H9 (cell line): ENCODE results near the gene ACTL6B. TPM values are rescaled to one million over a fixed set of nuclear protein-coding genes. Genes with fewer than 3 reads are reported as not detected.

Experiments used
- DNase-seq: peaks from one replicate; pipeline ENCODE4 v3.0.0-alpha.2; 2017
- H2AFZ ChIP-seq: one replicate; pipeline ENCODE4 v1.6.1; 2013; ENCODE audit warnings: mild to moderate bottlenecking, low read length, control low read depth, moderate library complexity
- H2AK5ac ChIP-seq: 2 replicates; pipeline ENCODE4 v1.6.1; 2013; ENCODE audit warnings: low read length, control low read depth, mixed read lengths; ENCODE audit not compliant: insufficient read length
- H2BK120ac ChIP-seq: one replicate; pipeline ENCODE4 v1.6.1; 2013; ENCODE audit warnings: low read depth, mild to moderate bottlenecking, low read length, control low read depth, inconsistent platforms; ENCODE audit not compliant: poor library complexity, severe bottlenecking
- H2BK12ac ChIP-seq: 2 replicates; pipeline ENCODE4 v1.6.1; 2013; ENCODE audit warnings: low read length, control low read depth, mixed read lengths, low read depth; ENCODE audit not compliant: insufficient read length
- H2BK15ac ChIP-seq: 2 replicates; pipeline ENCODE4 v1.6.1; 2013; ENCODE audit warnings: low read depth, low read length, control low read depth
- H2BK20ac ChIP-seq: one replicate; pipeline ENCODE4 v1.6.1; 2013; ENCODE audit warnings: low read depth, mild to moderate bottlenecking, low read length, control low read depth, inconsistent platforms; ENCODE audit not compliant: poor library complexity, severe bottlenecking
- H2BK5ac ChIP-seq: 2 replicates; pipeline ENCODE4 v1.6.1; 2013; ENCODE audit warnings: low read length, control low read depth, mixed read lengths; ENCODE audit not compliant: insufficient read length
- H3K14ac ChIP-seq: 2 replicates; pipeline ENCODE4 v1.6.1; 2013; ENCODE audit warnings: low read length, control low read depth; ENCODE audit not compliant: insufficient read depth
- H3K18ac ChIP-seq: 2 replicates; pipeline ENCODE4 v1.6.1; 2013; ENCODE audit warnings: low read depth, mild to moderate bottlenecking, mixed read lengths, low read length, control low read depth; ENCODE audit not compliant: insufficient read length
- H3K23ac ChIP-seq: 2 replicates; pipeline ENCODE4 v1.6.1; 2013; ENCODE audit warnings: low read length, control low read depth, mixed read lengths, low read depth; ENCODE audit not compliant: insufficient read length
- H3K23me2 ChIP-seq: 2 replicates; pipeline ENCODE4 v1.6.1; 2013; ENCODE audit warnings: low read depth, mild to moderate bottlenecking, mixed read lengths, low read length, control low read depth; ENCODE audit not compliant: insufficient read length, poor library complexity, severe bottlenecking
- H3K27ac ChIP-seq: 2 replicates; pipeline ENCODE4 v1.5.1; 2013; ENCODE audit warnings: low read length, control low read depth, mixed read lengths, low read depth; ENCODE audit not compliant: insufficient read length
- H3K27me3 ChIP-seq: 2 replicates; pipeline ENCODE4 v1.6.1; 2013; ENCODE audit warnings: low read length, control low read depth, inconsistent platforms; ENCODE audit not compliant: insufficient read depth
- H3K4ac ChIP-seq: 2 replicates; pipeline ENCODE4 v1.6.1; 2013; ENCODE audit warnings: low read depth, mild to moderate bottlenecking, control low read depth, inconsistent platforms, low read length, moderate library complexity
- H3K4me1 ChIP-seq: 2 replicates; pipeline ENCODE4 v1.6.1; 2013; ENCODE audit warnings: low read length, control low read depth, inconsistent platforms; ENCODE audit not compliant: insufficient read depth
- H3K4me2 ChIP-seq: 2 replicates; pipeline ENCODE4 v1.6.1; 2013; ENCODE audit warnings: low read length, control low read depth, mixed read lengths; ENCODE audit not compliant: insufficient read length, insufficient read depth
- H3K56ac ChIP-seq: 2 replicates; pipeline ENCODE4 v1.6.1; 2013; ENCODE audit warnings: low read depth, mild to moderate bottlenecking, mixed read lengths, low read length, control low read depth; ENCODE audit not compliant: insufficient read length
- H3K79me1 ChIP-seq: 2 replicates; pipeline ENCODE4 v1.6.1; 2013; ENCODE audit warnings: low read depth, mild to moderate bottlenecking, moderate library complexity, low read length, control low read depth, inconsistent platforms; ENCODE audit not compliant: insufficient read depth, poor library complexity, severe bottlenecking
- H3K79me2 ChIP-seq: 2 replicates; pipeline ENCODE4 v1.6.1; 2013; ENCODE audit warnings: low read length, control low read depth, inconsistent platforms; ENCODE audit not compliant: insufficient read depth
- H3K9ac ChIP-seq: 2 replicates; pipeline ENCODE4 v1.6.1; 2013; ENCODE audit warnings: low read length, control low read depth, mixed read lengths; ENCODE audit not compliant: insufficient read length; ENCODE audit errors: extremely low read depth
- H3K9me3 ChIP-seq: one replicate; pipeline ENCODE4 v1.6.1; 2013; ENCODE audit warnings: low read depth, low read length, inconsistent platforms; ENCODE audit not compliant: control insufficient read depth
- H3T11ph ChIP-seq: one replicate; pipeline ENCODE4 v1.6.1; 2013; ENCODE audit warnings: mild to moderate bottlenecking, low read length, control low read depth, inconsistent platforms
- H4K20me1 ChIP-seq: one replicate; pipeline ENCODE4 v1.6.1; 2013; ENCODE audit not compliant: control insufficient read depth, insufficient read length, insufficient read depth
- H4K5ac ChIP-seq: 2 replicates; pipeline ENCODE4 v1.6.1; 2013; ENCODE audit warnings: low read depth, mild to moderate bottlenecking, mixed read lengths, low read length, control low read depth; ENCODE audit not compliant: insufficient read length
- H4K8ac ChIP-seq: replicated peaks from 2 replicates; pipeline ENCODE4 v1.6.1; 2013; ENCODE audit warnings: low read length, control low read depth, mixed read lengths, low read depth; ENCODE audit not compliant: insufficient read length
- H4K91ac ChIP-seq: 2 replicates; pipeline ENCODE4 v1.6.1; 2013; ENCODE audit warnings: low read depth, mild to moderate bottlenecking, moderate library complexity, mixed read lengths, low read length, control low read depth; ENCODE audit not compliant: insufficient read length
- H3K27ac Mint-ChIP-seq, 3 experiments: 2 replicates in 2 of 3; 3 replicates in 1 of 3; pipeline ENCODE4 v1.8.0; 2020 to 2021; ENCODE audit warnings: mixed read lengths in 3 of 3, mild to moderate bottlenecking in 1 of 3, moderate library complexity in 1 of 3
- H3K27me3 Mint-ChIP-seq: 2 replicates; pipeline ENCODE4 v1.8.0; 2021; ENCODE audit warnings: low read depth, mild to moderate bottlenecking, moderate library complexity, mixed read lengths
- H3K36me3 Mint-ChIP-seq, 3 experiments: 2 replicates in 2 of 3; 3 replicates in 1 of 3; pipeline ENCODE4 v1.8.0; 2020 to 2021; ENCODE audit warnings: low read depth in 3 of 3, mixed read lengths in 3 of 3; ENCODE audit not compliant: insufficient read depth in 1 of 3
- H3K4me1 Mint-ChIP-seq, 2 experiments: 2 replicates each; pipeline ENCODE4 v1.8.0; 2020; ENCODE audit warnings: mixed read lengths in 2 of 2
- H3K4me3 Mint-ChIP-seq, 2 experiments: 2 replicates in 1 of 2; 3 replicates in 1 of 2; pipeline ENCODE4 v1.8.0; 2020 to 2021; ENCODE audit warnings: mild to moderate bottlenecking in 2 of 2, mixed read lengths in 2 of 2, moderate library complexity in 1 of 2
- H3K9me3 Mint-ChIP-seq, 2 experiments: 2 replicates in 1 of 2; 3 replicates in 1 of 2; pipeline ENCODE4 v1.8.0; 2020; ENCODE audit warnings: mild to moderate bottlenecking in 2 of 2, mixed read lengths in 2 of 2, moderate library complexity in 1 of 2
- WGBS: extraction: QIAGEN DNeasy Blood & Tissue Kit; methylation state at CpG from one replicate; pipeline ENCODE4 v1.1.7; 2013; ENCODE audit warnings: missing lambda C conversion rate, low lambda C conversion rate, mixed read lengths; ENCODE audit not compliant: insufficient read length; ENCODE audit errors: extremely low coverage; 5-methylcytosine and 5-hydroxymethylcytosine counted together
- total RNA-seq: library from RNA; stranded (reverse); gene quantifications from 2 replicates; pipeline ENCODE4 v1.2.1, GENCODE V29; 2021
- TF ChIP-seq, protein P1 (sequence below): fragments of 200-600 bp; sonication (generic); conservative IDR thresholded peaks from 3 replicates; pipeline ENCODE4 v1.8.0; 2021; ENCODE audit warnings: antibody characterized with exemption, mild to moderate bottlenecking

The ACTL6B gene
- total RNA-seq, 1 experiment from 2014 or later = 0.50 TPM

DNA sequence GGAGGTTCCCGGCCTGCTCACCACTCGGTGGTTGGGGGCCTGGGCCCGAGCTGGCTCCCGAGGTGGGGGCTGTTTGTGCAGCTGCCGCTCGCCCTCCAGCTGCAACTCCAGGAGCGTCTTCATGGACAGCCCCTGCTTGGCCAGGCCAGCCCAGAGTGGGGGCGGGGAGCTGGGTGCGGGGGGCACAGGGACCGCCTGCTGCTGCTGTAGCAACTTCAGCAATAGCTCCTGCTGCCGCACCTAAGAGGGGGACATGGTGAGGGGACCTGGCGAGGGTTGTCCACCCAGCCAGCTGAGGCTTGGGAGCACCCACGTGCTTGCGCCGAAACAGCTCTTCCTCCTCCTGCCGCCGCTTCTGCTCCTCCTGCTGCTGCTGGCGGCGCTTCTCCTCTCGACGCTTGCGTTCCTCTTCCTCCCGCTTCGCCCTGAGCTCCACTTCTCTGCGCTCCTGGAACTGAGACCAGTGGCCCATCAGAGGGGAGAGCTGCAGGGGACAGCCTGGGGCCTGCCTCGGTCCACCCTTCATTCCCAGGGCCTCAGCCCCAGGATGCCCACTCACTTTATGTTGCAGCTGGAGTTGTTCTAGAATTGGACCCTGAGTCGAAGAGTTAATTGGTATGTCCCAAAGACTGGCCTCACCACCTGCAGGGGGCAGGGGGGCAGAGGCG is 26.9 kb upstream of the ACTL6B start:
- H3K18ac ChIP-seq = no peak overlapping the region
- no peak overlapping the region for H3K23ac ChIP-seq
- no peak overlapping the region for H3K9ac ChIP-seq
- no peak overlapping the region for H3K27ac ChIP-seq
- peak overlapping the region in 2 of 3 experiments; percentile 49 to 81; a peak in 2 of 7 replicates for H3K27ac Mint-ChIP-seq
- no peak overlapping the region for H2BK12ac ChIP-seq
- no peaks in the 10 kb centered on the region for H3K23me2 ChIP-seq
- H3K79me1 ChIP-seq = no peaks in the 10 kb centered on the region
- no peak overlapping the region for H4K91ac ChIP-seq
- no peak for DNase-seq
- H3K27me3 ChIP-seq = no peaks in the 10 kb centered on the region
- H3K9me3 ChIP-seq = no peaks in the 10 kb centered on the region
- no peaks in the 10 kb centered on the region for H4K20me1 ChIP-seq
- no peaks in the 10 kb centered on the region; the same call in 1 of the 2 replicates for H3K79me2 ChIP-seq
- no CpG with 5 or more reads among the region's 28 CpGs for WGBS
- H3T11ph ChIP-seq = no peak overlapping the region
- peaks cover 2 to 14% of the 10 kb centered on the region in 2 experiments; a peak in 3 of 4 replicates for H3K4me1 Mint-ChIP-seq
- no peak overlapping the region for H2BK5ac ChIP-seq
- no peaks in the 10 kb centered on the region for H3K9me3 Mint-ChIP-seq
- no peak overlapping the region for H3K4me2 ChIP-seq
- no peak overlapping the region for H3K4ac ChIP-seq
- no peak overlapping the region for H3K56ac ChIP-seq
- no peak overlapping the region for H2BK20ac ChIP-seq
- peaks cover 24 to 78% (median 72%) of the 10 kb centered on the region in 3 experiments for H3K36me3 Mint-ChIP-seq
- peaks cover 3% of the 10 kb centered on the region for H3K27me3 Mint-ChIP-seq
- no peaks in the 10 kb centered on the region for H3K4me1 ChIP-seq
- H2BK120ac ChIP-seq = no peak overlapping the region
- no peak overlapping the region for H2AFZ ChIP-seq
- no peak overlapping the region for H2AK5ac ChIP-seq
- H2BK15ac ChIP-seq = no peak overlapping the region
- H4K5ac ChIP-seq = no peak overlapping the region
- no peak overlapping the region for H3K14ac ChIP-seq
- TF ChIP-seq, protein P1, sequence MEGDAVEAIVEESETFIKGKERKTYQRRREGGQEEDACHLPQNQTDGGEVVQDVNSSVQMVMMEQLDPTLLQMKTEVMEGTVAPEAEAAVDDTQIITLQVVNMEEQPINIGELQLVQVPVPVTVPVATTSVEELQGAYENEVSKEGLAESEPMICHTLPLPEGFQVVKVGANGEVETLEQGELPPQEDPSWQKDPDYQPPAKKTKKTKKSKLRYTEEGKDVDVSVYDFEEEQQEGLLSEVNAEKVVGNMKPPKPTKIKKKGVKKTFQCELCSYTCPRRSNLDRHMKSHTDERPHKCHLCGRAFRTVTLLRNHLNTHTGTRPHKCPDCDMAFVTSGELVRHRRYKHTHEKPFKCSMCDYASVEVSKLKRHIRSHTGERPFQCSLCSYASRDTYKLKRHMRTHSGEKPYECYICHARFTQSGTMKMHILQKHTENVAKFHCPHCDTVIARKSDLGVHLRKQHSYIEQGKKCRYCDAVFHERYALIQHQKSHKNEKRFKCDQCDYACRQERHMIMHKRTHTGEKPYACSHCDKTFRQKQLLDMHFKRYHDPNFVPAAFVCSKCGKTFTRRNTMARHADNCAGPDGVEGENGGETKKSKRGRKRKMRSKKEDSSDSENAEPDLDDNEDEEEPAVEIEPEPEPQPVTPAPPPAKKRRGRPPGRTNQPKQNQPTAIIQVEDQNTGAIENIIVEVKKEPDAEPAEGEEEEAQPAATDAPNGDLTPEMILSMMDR = no peak
- no peak overlapping the region for H4K8ac ChIP-seq
- H3K4me3 Mint-ChIP-seq = no peak overlapping the region
